ENCODE results near the gene UBAC2. TPM values are rescaled to one million over a fixed set of nuclear protein-coding genes. Genes with fewer than 3 reads are reported as not detected.

Gene UBAC2
- total and polyA plus RNA-seq, 2 of the 4 experiments (the other 2 are of a cell fraction): 20.8 to 36.3 TPM

- in situ Hi-C loops (cut with MboI; ENCODE audit: low sequenced_read_pairs): no loop called here
- Histone ChIP-seq H2AFZ (replicated peaks; ENCODE audit: low read length, poor library complexity) (no peak overlapping the region), H4K8ac (ENCODE audit: low read depth in 2 of 2, low read length in 2 of 2) (no peak overlapping the region), H3K79me1 (ENCODE audit: low read depth in 1 of 2, low read length in 2 of 2) (no peaks in the 10 kb centered on the region; a peak in 2 of 4 replicates), H3K4ac (ENCODE audit: low read depth, low read length) (no peak overlapping the region), H2AK5ac (ENCODE audit: low read depth, low read length) (no peak overlapping the region), H3K9me1 (ENCODE audit: insufficient read depth, low read length) (peaks cover 6% of the 10 kb centered on the region; the same call in 1 of the 2 replicates), H4K20me1 (ENCODE audit: insufficient read depth, low read length) (peaks cover 4% of the 10 kb centered on the region; the same call in 1 of the 2 replicates), H3K4me2 (ENCODE audit: low read depth, low read length) (no peak overlapping the region), H3K9me3 (ENCODE audit: control insufficient read depth, insufficient read depth, low read length) (no peaks in the 10 kb centered on the region), H4K5ac (ENCODE audit: low read depth, low read length) (no peak overlapping the region), H3K14ac (replicated peaks; ENCODE audit: low read depth, low read length) (no peak overlapping the region), H3K4me3 (ENCODE audit: insufficient read depth, low read depth, low read length) (no peak overlapping the region), H3K4me1 (ENCODE audit: control insufficient read depth, insufficient read depth, low read length) (no peaks in the 10 kb centered on the region), H2BK15ac (ENCODE audit: low read depth, low read length) (no peak overlapping the region), H3K18ac (ENCODE audit: low read depth, low read length) (no peak overlapping the region), H2AK9ac (replicated peaks; ENCODE audit: low read depth, low read length, poor library complexity) (no peak overlapping the region), H4K91ac (ENCODE audit: insufficient read depth, low read depth, low read length) (no peak overlapping the region), H2BK5ac (ENCODE audit: low read depth, low read length, poor library complexity, severe bottlenecking) (no peak overlapping the region), H3K56ac (ENCODE audit: extremely low read depth, insufficient read depth, low read length) (no peak overlapping the region), H2BK20ac (ENCODE audit: low read depth, low read length) (no peak overlapping the region), H3K23ac (ENCODE audit: low read depth, low read length) (no peak overlapping the region), H2BK120ac (ENCODE audit: low read depth, low read length) (no peak overlapping the region), H3K27ac (ENCODE audit: insufficient read depth, low read length) (no peak overlapping the region), H3K9ac (ENCODE audit: low read depth, low read length) (no peak overlapping the region), H3K36me3 (ENCODE audit: control insufficient read depth, insufficient read depth, low read length) (peaks cover 12% of the 10 kb centered on the region), H3K27me3 (ENCODE audit: control insufficient read depth, insufficient read depth, low read length) (no peaks in the 10 kb centered on the region)
- ATAC-seq (ENCODE audit: low read depth): no peak
- POLR2A ChIA-PET (ENCODE audit: unreplicated experiment): no interaction called here
- CTCF ChIA-PET: interaction anchor here (1.0 kb wide), 1 partner anchor 9 kb away, joined by 3 read pairs; no protein-coding TSS in a partner anchor
- no CpG with 5 or more reads among the region's 2 CpGs for WGBS, 2 experiments (ENCODE audit: extremely low coverage in 2 of 2, insufficient read length in 1 of 2)
- no TSS peak for BruUV-seq (replicated peaks)
- DNase-seq: no peak
- dilution Hi-C loops (cut with HindIII; ENCODE audit: low sequenced_read_pairs, unreplicated experiment): no loop called here
- no peak for TF ChIP-seq RAD21 (IDR thresholded peaks at IDR 0.05; ENCODE audit: low read length)
- TF ChIP-seq RFX5 (IDR thresholded peaks at IDR 0.05; ENCODE audit: low read depth, low read length): no peak
- TF ChIP-seq BHLHE40 (IDR thresholded peaks at IDR 0.05; ENCODE audit: low read depth, low read length): no peak
- no peak for TF ChIP-seq RCOR1 (IDR thresholded peaks at IDR 0.05; ENCODE audit: insufficient replicate concordance, low read length)
- no peak for TF ChIP-seq SMC3 (IDR thresholded peaks at IDR 0.05; ENCODE audit: low read depth, low read length)
- no peak for TF ChIP-seq MAFK (IDR thresholded peaks at IDR 0.05; ENCODE audit: low read depth, low read length)
- intact Hi-C loops (cut with micrococcal nuclease): no loop called here
Measured at GRCh38 chr13:99381766-99382165, 181.1 kb downstream of the UBAC2 start.

Data from IMR-90 (cell line).